Endothelial cell of umbilical vein (primary cell): Measurements from ENCODE around the gene C5orf24.

Experiments
- CTCF ChIP-seq, 2 donors: IDR thresholded peaks; 1 replicate in 1 of 2; 2 replicates in 1 of 2; pipeline ENCODE4 v1.5.1; 2011; ENCODE audit warnings: low read length in 2 of 2, mild to moderate bottlenecking in 2 of 2, moderate library complexity in 2 of 2, control low read depth in 1 of 2, inconsistent platforms in 1 of 2, low read depth in 1 of 2; ENCODE audit not compliant: insufficient read depth in 1 of 2; ENCODE audit errors: extremely low read depth in 1 of 2
- EZH2 ChIP-seq: IDR thresholded peaks from 2 replicates; pipeline ENCODE4 v1.6.1; 2012; ENCODE audit warnings: borderline replicate concordance, low read depth, mild to moderate bottlenecking, moderate library complexity, low read length, inconsistent platforms; ENCODE audit not compliant: severe bottlenecking
- FOS ChIP-seq: IDR thresholded peaks from 2 replicates; pipeline ENCODE4 v1.6.1; 2011; ENCODE audit warnings: mild to moderate bottlenecking, low read length, moderate library complexity, borderline replicate concordance; ENCODE audit not compliant: insufficient read depth
- GATA2 ChIP-seq: IDR thresholded peaks from 2 replicates; pipeline ENCODE4 v1.7.0; 2011; ENCODE audit warnings: low read depth, mild to moderate bottlenecking, moderate library complexity, mixed read lengths, low read length; ENCODE audit not compliant: insufficient read length, insufficient read depth
- JUN ChIP-seq: IDR thresholded peaks from 2 replicates; pipeline ENCODE4 v1.6.1; 2011; ENCODE audit warnings: borderline replicate concordance, low read depth; ENCODE audit not compliant: insufficient read length, insufficient read depth
- MYC ChIP-seq: IDR thresholded peaks from one replicate; pipeline ENCODE4 v1.6.1; 2011; ENCODE audit warnings: mild to moderate bottlenecking, low read depth, low read length
- POLR2A ChIP-seq: IDR thresholded peaks from 2 replicates; pipeline ENCODE4 v1.6.1; 2012; ENCODE audit warnings: low read depth, mild to moderate bottlenecking, control low read depth, low read length
- POLR2AphosphoS5 ChIP-seq: IDR thresholded peaks from 2 replicates; pipeline ENCODE4 v1.6.1; 2012; ENCODE audit warnings: low read depth, mild to moderate bottlenecking, control low read depth, low read length, moderate library complexity; ENCODE audit not compliant: insufficient read depth
- TF ChIP-seq, protein P1 (sequence below): IDR thresholded peaks from 2 replicates; pipeline ENCODE4 v1.6.1; 2011; ENCODE audit not compliant: insufficient read depth, insufficient read length

DNA sequence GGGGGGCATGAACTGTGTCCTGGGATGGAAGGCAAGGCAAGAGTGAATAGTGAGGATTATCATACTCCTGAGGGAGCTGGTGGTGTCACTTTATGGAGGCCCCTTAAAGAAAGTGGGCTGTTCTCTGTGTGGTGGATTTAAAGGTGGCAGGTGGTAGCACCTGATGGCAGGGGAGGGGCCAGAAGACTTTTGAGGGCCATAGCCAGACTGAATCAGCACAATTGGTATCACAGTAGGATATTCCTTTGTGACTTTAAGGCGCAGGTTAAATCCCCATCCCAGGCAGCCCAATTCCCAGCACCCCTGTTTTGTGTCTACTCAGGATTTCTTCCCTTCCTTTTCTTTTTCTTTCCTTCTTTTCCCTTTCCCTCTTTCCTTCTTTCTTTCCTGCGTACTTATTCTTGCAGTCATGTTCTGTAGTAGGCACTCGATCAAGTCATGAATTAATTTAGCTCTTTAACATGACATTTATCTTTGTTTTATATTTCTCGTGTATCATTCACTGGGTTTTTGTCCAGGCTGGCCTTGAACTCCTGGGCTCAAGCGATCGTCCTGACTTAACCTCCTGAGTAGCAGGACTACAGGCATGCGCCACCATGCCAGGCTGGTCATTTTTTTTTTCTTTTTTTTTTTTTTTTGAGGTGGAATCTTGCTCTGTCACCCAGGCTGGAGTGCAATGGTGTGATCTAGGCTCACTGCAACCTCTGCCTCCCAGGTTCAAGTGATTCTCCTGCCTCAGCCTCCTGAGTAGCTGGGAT is 48.2 kb downstream of the C5orf24 start:
- TF ChIP-seq CTCF (IDR thresholded peaks at IDR 0.05; ENCODE audit: extremely low read depth in 1 of 2, insufficient read depth in 1 of 2, low read depth in 1 of 2, low read length in 2 of 2), result no peak
- TF ChIP-seq POLR2AphosphoS5, result no peak
- no peak for TF ChIP-seq POLR2A
- TF ChIP-seq EZH2, result no peak
- TF ChIP-seq, protein P1, sequence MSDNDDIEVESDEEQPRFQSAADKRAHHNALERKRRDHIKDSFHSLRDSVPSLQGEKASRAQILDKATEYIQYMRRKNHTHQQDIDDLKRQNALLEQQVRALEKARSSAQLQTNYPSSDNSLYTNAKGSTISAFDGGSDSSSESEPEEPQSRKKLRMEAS, result no peak
- TF ChIP-seq GATA2, result no peak
- no peak for TF ChIP-seq FOS
- TF ChIP-seq MYC, result no peak
- no peak for TF ChIP-seq JUN
